GM19351 (cell line): ENCODE results near the gene ZIC1.

Experiments used
- ATAC-seq: cut with Tn5 transposase; IDR thresholded peaks from one replicate; pipeline ENCODE4 v1.9.1; 2021; ENCODE audit warnings: mild to moderate bottlenecking, moderate library complexity; ENCODE audit not compliant: unreplicated experiment

Gene ZIC1

GRCh38 chr3:147394884-147395225, 14.3 kb upstream of the ZIC1 start:
- ATAC-seq: no peak

DNA sequence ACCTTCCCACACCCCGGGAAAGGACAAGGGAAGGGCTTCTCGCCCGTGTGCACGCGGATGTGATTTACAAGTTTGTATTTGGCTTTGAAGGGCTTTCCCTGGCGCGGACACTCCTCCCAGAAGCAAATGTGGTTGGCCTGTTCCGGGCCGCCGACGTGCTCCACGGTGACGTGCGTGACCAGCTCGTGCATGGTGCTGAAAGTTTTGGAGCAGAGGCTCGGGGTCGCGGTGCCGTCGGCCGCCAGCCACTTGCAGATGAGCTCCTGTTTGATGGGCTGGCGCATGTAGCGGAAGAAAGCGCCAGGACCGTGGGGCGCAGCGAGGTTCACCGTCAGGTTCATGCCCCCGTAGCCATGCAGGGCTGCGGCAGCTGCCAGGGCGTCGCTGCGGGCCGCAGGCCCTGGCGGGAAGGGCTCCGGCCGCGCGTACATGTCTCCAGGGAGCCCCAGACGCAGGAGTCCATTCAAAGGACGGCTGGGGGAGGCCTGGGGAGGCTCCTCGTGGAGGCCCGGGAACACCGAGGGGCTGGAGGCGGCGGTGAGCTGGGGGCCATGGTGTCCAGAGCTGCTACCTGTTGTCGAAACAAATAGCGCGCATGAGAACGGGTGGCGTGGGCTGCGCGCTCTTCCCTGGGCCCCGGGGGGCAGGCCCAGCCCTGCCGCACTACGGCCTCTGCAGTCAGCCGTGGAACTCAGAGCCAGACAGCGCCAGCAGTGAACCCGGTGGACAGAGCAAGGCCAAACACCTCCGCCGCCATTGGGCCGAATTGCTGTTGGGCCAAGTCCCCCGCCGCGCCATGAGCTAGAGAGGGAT, 13.1 kb upstream of the ZIC1 start:
- ATAC-seq: no peak

GRCh38 chr3:147396712-147397046, 12.5 kb upstream of the ZIC1 start:
- ATAC-seq: no peak

DNA sequence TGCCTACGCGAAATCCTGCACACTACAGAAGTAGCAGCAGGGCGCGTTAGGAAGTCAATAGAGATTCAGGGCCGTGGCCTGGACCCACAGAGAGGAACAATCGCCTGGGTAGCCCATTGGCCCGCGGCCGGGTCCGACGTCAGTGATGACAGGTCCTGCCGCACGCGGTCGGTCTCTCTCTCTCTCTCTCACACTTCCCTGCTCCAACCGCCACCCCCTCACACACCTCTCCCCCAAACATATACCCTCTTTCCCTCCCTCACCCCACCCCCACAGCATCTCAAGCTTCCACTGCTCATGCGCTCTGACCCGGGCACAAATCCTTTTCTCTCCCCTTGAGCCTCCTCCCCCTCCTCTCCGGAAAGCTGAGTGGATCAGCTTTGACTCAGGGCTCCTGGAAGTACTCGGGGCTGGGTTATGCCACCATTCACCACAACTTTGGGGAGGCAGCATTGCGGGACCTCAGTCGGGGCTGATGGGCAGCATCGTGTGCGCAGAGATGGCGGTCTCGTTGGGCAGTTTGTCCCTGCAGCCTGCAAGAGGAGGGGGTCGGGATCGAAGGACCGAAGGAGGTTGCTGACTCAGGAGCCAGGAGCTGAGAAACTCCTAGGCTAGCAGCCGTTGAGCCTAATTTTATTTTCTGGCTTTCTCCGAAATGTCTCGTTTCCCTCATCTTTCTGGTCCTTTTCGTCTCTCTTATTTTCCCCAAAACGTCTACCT, 11.8 kb upstream of the ZIC1 start:
- ATAC-seq: no peak

GRCh38 chr3:147397875-147398812, 11.0 kb upstream of the ZIC1 start:
- no peak for ATAC-seq

- ATAC-seq: no peak
Measured at GRCh38 chr3:147398813-147399534, 10.2 kb upstream of the ZIC1 start.

- no peak for ATAC-seq
Measured at GRCh38 chr3:147400111-147400510, 9.1 kb upstream of the ZIC1 start.

- ATAC-seq: no peak
Measured at GRCh38 chr3:147400999-147401398, 8.2 kb upstream of the ZIC1 start.

- no peak for ATAC-seq
Measured at GRCh38 chr3:147401421-147401820, 7.7 kb upstream of the ZIC1 start.

- no peak for ATAC-seq
Measured at GRCh38 chr3:147402159-147402558, 7.0 kb upstream of the ZIC1 start.

GRCh38 chr3:147403511-147403910, 5.7 kb upstream of the ZIC1 start:
- no peak for ATAC-seq

DNA sequence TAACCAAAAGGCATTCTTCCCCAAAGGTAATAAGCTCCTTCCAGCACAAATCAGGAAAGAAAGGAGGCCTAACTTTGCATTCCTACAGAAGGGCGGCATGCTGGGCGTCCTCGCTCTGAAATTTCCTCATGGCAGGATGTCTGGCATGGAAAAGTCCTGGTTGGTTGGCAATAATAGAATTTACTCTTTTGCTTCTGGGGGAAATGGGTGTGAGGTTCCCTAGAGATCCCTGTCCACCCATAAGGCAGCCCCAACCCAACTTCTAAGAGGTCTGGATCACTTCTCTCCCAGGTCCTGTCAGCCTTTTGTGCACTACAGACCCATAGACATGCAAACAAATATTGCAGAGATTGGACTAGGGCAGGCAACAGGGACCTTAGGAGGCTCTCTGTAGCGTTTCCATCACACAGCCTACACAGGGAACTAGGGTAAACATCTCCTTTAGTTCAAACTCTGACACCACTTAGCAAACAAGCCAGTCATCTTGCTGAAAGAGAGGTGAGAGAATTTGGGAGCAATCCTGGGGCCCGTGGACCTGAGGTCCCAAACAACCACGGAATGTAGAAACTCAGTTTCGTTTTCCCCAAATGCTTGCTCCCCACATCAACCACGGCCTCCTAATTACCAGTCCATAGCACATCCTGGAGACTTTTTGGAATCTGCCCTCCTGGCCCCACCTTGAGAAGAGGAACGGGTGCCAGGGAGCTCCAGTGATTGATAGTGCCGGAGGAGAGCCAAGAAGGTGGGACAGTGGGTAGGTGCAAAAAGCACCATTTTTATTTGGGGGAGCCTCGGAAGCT, 5.0 kb upstream of the ZIC1 start:
- no peak for ATAC-seq

DNA sequence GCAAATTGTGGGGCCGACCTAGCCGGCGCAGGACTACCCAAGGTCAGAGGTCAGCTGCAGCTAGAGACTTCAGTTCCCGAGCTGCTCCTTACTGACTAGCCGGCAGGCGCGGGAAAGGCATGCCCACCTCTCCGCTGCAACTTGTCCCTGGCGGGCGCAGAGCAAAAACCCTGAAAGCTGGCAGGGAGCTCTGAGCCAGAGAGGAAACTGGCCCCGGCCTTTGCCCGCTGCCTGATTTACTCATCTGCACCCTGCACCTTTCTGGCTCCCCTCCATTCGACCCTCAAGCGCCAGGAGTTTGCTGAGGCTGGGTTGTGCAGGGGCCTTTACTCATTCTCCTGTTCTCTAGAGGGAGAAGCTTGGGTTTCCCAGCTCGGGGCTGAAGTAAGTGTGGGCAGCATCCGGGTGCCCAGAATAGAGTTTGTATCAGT, 4.3 kb upstream of the ZIC1 start:
- no peak for ATAC-seq

DNA sequence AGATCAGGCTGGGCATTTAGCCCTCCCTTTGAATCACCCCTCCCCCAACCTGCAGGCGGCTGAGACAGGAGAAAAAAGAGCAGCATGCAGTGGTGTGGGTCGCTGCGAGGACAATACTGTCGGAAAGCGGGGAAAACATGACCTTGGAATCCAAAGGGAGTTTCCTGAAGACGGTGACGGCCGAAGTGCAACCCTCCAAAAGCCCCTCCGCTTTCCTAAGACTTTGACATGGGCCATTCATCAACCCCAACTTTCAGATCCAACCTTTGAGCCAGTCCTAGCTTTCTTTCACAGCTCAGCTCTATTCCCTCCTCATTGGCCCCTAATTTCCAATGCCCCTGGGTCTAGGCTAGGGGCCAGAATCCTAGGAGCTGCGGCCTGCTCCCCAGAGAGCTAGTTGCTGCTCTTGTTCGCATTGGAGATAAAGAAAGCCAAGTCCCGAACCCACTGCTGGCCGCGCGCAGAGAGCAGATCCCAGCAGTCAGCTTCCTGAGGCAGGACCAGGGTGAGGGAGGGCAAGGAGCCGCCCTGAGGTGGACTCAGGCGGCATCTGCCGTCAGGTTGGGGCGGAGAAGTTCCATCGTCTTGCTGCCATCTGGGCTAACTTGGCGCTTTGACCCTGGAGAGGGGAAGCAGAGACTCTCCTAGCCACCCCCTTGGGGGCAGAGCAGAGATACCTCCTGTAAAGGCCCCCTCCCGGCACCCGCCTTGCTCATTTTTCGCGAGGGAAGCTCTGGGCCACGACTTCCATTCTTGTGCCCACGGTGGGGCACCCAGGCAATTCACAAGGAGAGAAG, 3.7 kb upstream of the ZIC1 start:
- no peak for ATAC-seq

- no peak for ATAC-seq
Measured at GRCh38 chr3:147406028-147406931, 2.9 kb upstream of the ZIC1 start, which contains the start of gene ZIC4. TSS of gene ZIC4 (minus strand) at chr3:147406543. CDS start at chr3:147402797, 3,746 bp downstream.

DNA sequence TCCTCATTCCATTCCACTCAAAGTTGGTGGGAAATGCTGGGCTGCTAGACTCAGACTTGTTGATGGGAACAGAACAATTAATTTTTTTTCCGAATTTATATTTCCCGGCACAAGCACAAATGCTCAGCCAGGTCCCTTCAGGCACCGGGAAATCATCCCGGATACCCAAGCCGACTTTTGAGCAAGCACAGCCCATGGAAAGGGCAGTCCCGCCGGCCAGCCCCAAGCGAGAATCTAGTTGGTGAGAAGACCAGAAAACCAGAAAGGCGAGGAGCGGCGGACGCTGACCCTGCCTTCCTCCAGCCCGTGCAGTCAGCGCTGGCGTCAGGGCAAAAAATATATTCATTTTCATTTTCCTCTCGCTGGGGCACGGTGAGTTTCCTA, 2.1 kb upstream of the ZIC1 start:
- no peak for ATAC-seq

DNA sequence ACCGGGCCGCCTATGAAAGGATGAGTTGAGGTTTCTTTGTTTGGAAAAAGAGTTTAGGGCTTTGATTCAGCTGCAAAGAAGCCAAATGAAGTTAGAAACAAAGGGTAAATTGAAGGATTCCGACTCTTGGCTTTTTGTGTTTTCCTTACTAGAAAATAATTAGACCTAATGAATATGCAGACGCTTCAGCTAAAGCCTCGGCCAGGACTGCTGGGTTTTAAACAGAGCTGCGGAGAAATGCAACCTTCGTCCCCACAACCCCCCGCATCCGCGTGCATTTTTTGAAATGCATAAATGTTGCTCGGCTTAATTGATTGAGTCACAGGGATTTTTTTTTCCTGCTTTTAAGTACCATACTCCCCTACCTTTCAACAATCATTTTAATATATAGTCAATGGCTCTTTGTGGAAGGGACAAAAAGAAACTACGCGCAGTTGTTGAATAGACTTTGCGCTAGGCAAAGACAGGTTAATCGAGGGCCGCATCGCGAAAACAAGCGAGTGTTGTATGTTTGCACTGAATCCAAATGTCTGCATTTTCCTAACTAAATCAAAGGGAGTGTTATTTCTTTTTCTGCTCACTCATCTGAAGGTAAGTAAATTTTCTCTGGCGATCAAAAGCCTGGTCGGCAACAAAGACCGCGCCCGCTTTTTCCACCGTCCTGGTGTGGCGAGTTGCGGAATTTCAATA, 1.5 kb upstream of the ZIC1 start:
- no peak for ATAC-seq
